ELF-1 (cell line): ENCODE results near the gene TRIM43B.
"Not testable (repeated sequence)": the region's sequence is repeated elsewhere in the genome, so short reads cannot be mapped to it uniquely, and the experiment has no call there.

Experiments
- DNase-seq: peaks from one replicate; pipeline ENCODE4 v3.0.0-alpha.2; 2016; ENCODE audit warnings: low read depth, low spot score

TRIM43B gene

DNA sequence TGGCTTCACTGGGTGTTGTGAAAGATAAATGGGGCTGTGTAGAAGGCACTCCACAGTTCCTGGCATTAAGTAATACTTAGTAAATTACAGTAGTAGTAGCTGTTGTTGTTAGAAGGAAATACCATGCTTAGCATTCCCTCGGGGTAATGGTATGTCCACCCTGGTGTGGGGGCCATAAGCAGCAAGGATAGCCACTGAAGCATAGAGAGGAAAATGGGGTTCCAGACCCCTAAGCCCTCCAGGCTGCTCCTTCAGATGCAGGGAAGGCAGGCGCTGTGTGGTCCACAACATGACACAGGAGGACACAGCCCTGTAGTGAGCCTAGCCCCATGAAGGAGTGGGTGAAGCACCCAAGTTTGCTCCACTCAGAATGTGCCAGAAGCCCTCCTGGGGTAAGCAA, 50.6 kb downstream of the TRIM43B start:
- DNase-seq, result not testable (repeated sequence)

DNA sequence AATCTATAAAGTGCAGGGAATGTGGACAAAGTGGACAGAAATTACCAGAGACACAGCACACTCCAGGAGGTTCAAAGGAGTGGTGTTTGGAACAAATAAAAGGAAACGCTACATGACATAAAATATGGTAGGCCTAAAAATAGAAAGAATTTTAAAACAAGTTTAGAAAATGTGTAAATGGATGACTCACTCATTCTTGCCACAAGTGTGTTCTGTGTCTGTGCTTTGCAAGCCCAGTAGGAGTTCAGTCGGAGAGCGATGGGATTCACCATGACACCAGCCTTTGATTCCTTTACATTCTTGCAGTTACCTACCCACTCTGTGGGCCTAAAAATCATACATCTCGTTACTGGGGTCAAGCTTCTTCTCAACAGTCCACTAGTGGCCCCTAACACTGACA, 51.2 kb downstream of the TRIM43B start:
- DNase-seq, result not testable (repeated sequence)

GRCh38 chr2:95429748-95430467, 54.6 kb downstream of the TRIM43B start:
- not testable (repeated sequence) for DNase-seq

GRCh38 chr2:95427196-95427867, 57.2 kb downstream of the TRIM43B start:
- not testable (repeated sequence) for DNase-seq
